ENCODE measurements around the gene STARD3.

DNA sequence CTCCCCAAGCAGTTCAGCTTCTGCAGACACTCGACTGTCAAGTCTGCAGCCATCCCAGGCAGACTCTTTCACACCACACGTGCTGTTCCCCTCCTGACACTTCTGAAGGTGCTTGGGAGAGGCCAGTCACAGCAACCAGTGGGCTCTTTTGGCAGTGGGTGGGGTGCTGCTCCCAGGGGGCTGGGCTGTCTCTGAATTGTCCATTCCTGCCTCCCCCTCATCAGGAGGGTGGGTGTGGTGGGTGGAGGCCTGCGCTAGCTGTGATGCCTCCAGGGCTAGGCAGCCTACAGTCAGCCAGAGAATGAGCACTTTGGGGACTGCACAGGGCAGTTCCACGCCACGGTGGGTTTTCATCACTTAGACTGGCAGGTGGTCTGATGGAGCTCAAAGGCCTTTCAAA lies 10.3 kb downstream of the STARD3 start:
- TF ChIP-seq, protein P1, sequence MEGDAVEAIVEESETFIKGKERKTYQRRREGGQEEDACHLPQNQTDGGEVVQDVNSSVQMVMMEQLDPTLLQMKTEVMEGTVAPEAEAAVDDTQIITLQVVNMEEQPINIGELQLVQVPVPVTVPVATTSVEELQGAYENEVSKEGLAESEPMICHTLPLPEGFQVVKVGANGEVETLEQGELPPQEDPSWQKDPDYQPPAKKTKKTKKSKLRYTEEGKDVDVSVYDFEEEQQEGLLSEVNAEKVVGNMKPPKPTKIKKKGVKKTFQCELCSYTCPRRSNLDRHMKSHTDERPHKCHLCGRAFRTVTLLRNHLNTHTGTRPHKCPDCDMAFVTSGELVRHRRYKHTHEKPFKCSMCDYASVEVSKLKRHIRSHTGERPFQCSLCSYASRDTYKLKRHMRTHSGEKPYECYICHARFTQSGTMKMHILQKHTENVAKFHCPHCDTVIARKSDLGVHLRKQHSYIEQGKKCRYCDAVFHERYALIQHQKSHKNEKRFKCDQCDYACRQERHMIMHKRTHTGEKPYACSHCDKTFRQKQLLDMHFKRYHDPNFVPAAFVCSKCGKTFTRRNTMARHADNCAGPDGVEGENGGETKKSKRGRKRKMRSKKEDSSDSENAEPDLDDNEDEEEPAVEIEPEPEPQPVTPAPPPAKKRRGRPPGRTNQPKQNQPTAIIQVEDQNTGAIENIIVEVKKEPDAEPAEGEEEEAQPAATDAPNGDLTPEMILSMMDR (IDR thresholded peaks at IDR 0.05), result no peak
- TF ChIP-seq POLR2A (IDR thresholded peaks at IDR 0.05), result no peak

Data from right lobe of liver (tissue), 4 donors.